Stimulated activated CD4-positive, alpha-beta T cell treated with anti-CD3 and anti-CD28 coated beads, Interleukin-2, amount 100 ng/mL, for 24 hours (primary cell): ENCODE data around the gene HAPLN3.
"Not testable (repeated sequence)": the region's sequence is repeated elsewhere in the genome, so short reads cannot be mapped to it uniquely, and the experiment has no call there.

Experiments used
- DNase-seq, 2 donors: peaks; one replicate each; pipeline ENCODE4 v3.0.0-alpha.2; 2020

The HAPLN3 gene, protein sequence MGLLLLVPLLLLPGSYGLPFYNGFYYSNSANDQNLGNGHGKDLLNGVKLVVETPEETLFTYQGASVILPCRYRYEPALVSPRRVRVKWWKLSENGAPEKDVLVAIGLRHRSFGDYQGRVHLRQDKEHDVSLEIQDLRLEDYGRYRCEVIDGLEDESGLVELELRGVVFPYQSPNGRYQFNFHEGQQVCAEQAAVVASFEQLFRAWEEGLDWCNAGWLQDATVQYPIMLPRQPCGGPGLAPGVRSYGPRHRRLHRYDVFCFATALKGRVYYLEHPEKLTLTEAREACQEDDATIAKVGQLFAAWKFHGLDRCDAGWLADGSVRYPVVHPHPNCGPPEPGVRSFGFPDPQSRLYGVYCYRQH

DNA sequence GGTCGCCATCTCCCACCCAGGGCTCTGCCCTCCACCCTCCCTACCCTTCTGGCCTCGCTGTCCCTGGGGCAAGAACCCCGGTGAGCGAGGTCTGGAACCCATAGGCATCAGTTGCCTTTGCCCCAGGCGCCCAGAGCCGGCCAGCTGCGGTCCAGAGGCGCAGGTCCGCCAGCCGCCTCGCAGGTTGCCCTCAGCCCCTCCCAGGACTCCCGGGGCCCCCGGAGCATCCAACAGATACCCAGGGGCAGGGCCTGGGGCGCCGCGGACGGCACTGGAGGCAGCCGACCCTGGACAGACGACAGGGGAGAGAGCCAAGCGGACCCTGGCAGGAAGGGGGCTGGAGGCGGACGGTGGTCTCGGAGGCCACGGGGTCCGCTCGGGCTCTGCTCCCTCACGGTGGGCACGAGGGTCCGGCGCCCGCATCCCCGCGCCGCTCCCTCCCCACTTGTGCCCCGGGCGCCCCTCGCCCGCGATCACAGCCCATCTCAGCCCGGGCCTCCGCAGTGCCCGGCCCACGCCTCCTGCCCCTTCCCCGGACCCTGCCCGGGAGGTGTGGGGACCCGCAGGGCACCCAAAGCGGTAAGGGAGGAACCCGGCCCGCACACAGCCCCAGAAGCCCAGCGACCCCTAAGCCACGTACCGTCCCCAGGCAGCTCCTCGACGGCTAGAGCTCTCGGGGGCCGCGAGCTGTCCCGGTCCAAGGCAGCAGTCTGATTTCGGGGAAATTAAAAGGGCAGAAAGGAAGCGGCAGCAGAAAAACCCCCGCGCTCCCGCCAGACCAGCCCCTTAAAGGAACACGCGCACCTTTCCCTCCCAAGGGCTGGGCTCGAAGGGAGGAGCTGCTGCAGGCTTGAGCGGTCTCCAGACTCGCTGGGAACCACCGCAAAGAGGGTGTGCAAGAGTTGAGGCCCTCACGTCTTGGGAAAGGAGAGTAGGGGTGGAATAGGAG, at the start of gene HAPLN3:
HAPLN3 (minus strand) TSS at position 726 of the 949 bp plus-strand sequence. CDS start 8,246 bp downstream, outside the sequence.
- DNase-seq = peak; percentile 66 to 76

DNA sequence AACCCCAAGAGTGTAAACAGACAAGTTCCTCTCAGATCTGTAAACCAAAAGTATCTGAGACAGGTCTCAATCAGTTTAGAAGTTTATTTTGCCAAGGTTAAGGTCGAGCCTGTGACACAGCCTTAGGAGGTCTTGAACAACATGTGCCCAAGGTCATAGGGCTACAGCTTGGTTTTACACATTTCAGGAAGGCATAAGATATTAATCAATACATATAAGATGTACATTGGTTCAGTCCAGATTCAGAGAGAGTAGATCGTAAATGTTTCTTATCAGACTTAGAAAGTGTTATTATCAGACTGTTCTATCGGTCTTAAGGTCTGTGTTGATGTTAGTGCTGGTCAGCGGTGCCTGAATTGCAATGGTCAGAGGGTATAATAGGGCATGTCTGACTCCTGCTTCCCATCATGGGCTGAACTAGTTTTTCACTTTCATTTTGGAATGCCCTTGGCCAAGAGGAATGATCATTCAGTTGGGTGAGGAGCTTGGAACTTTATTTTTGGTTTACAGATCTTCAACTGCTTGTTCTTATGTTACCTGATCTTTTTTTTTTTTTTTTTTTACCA, 44.8 kb upstream of the HAPLN3 start:
- no peak for DNase-seq

DNA sequence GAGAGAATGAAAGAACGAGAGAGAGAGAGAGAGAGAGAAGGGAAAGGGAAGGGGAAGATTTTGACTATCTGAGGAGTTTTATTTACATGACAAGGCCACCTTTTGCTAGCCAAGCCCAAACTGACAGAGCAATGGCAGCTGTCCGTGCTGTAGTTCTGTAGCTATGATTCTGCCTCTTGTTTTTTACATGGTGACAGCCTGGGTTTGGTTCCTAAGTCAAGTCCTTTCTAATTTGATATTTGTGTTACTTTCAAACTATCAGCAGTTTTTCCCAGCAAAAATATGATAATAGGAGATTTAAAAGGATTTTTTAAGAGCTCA, 44.1 kb upstream of the HAPLN3 start:
- no peak for DNase-seq

DNA sequence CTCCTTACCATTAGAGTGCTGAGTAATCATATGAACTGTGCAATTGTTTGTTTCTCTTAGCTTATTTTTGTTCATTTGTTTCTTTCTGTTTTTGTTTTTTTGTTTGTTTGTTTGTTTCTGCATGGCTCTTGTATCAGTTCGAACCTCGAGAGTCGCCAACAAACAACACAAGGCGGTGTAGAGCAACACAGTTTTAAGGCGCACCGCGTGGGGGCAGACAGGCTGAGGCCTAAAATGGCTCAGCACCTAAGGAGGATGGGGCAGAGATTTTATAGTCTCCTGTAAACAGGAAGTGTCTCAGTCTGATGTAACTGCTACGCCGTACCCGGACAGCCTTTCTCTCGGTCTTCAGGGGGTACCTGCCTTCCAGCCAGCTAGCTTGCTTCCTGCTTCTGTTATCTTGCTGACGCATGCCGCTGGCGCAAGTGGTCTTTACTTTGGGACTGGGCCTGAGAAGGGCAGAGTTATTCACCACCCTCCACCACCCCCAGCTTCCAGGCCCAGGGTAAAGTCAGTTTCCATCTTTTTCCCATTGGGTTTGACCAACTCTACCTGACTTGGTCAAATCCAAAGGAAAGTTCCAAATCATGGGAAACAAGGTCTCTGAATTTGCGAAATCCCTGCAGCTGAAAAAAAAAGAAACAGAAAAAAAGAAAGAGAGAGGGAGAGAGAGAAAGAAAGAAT, 43.6 kb upstream of the HAPLN3 start:
- no peak for DNase-seq

DNA sequence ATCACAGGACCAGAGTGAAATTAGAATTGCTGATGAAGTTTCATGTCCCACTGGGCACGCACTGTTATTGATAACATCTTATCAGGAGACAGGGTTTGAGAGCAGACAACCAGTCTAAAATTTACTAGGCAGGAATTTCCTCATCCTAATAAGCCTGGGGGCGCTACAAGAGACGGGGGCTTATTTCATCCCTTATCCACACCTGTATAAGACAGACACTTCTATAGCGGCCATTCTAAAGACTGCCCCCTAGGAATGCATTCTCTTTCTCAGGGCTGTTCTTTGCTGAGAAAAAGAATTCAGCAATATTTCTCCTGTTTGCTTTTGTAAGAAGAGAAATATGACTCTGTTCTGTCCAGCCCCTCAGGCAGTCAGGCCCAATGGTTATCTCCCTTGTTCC, 39.1 kb upstream of the HAPLN3 start:
- not testable (repeated sequence) for DNase-seq

DNA sequence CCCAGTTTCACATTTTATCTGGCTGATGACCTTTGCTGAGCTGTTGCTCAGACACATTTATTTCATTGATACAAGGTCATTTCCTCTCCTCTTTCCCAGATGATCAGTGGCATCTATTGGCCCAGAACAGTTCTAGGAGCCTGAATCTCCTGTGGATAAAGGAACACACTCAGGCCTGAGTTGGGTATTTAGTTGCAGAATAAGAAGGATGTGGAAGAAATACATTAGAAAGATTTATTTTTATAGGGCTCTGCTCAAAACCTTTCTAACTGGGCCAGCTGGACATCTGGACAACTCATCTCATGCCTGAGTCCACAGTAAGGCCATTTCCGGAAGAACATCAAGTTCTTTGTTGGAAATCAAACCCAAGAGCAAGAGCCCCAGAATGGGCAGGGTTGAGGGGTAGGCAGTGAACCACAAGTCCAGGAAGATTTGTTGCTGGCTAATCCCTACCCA, 37.6 kb upstream of the HAPLN3 start:
- no peak for DNase-seq

DNA sequence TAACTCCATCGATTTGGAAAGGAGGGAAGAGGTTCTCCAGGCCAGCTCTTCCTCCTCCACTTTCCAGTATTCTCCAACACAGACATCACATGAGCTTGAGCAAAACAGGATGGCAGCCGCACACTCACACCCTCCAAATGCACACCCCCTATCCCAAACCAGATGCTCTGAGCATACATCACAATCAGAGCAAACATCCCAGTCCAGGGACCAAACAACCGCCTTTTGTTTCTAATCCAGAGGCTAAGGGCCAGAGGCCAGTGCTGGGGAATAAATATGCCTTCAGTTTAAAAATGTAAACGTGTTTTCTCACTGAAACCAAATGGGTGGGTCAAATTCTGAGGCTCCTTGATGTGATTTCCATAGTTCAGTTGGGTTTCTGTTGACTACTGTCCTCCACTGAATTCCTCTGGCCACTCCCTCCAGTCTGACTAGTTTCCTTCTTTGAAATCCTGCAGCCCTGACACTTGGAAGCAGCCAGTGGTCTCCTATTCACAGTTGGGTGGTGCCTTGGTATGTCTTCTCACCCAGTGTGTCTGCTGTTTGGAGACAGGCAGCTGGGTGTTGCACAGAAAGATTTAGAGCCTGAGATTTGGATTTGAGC, 37.0 kb upstream of the HAPLN3 start:
- DNase-seq = no peak

DNA sequence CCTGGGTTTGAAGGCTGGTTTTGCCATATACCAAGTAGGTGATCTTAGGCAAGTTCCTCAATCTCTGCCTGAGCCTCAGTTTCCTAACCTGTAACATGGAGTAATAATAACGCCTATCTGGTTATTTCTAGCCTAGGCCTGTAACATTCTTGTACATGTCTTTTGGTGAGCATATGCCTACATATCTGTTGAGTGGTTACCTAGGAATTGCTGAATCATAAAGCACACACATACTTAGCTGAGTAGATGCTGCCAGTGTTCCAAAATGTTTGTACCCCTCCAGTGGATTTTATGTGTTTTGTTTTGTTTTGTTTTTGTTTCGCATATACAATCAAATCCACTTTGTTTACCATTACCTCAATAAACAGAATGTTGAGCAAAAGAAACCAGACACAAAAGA, 35.2 kb upstream of the HAPLN3 start:
- no peak for DNase-seq

DNA sequence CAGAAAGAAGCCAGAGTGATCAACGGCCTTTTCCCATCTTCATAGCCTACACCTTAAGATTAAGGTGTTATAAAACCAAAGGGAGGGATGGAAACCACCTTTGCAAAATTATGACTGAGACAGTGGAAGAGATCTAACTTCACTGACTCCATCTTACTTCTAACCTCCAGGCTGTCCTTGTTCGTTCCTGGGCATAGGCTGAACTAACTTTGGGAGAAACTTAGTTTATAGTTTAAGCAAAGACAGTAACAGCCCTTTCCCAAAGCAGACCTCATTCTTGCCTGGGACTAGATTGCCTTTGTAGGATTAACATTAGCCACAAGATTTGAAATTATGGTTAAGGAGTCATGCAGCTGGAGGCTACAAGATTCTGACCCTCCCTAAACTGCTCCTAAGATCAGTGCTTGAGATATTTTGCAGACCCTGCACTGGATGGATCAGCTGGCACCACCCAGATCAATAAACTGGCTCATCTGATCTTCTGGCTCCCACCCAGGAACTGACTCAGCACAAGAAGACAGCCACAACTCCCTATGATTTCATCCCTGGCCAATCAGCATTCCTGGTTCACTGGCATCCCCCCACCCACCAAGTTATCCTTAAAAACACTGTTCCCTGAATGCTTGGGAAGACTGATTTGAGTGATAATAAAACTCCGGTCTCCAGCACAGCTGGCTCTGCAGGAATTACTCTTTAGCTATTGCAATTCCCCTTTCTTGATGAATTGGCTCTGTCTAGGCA, 34.2 kb upstream of the HAPLN3 start:
- not testable (repeated sequence) for DNase-seq

DNA sequence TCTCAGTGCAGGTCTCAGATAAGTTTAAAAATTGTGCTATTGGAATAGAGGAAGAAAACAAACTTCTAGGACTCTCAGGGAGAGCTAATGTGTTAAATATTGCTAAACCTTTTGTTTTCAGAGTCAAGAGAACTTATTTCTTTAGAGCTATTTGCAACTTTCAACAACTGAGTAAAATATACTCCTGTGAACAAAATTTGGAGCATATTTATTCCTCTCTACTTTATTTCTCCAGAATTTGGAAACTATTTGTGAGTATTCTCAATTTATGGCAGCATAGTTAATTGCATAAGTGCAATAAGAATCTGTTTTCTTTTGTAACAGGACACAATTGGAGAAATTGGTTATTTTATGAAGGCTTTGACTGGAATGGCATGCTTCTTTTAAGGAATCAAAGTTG, 32.8 kb upstream of the HAPLN3 start:
- DNase-seq = not testable (repeated sequence)

DNA sequence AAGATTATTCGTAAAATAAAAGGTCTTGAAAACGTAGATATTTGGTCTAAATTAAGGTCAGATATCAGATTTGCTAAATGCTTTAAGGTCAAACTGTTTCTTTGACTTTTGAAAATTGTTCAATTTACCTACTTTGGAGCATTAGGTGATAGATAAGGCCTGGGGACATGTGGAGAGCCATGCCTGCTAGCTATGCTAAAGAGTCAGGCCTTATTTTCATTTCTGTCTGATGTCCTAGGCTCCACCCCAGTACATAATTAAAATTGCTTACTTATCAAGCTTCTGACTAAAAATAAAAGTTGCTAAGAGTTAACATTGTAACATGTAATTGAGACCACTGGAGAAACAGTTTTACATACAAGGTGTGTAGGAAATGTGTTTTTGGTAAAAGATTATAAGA, 30.3 kb upstream of the HAPLN3 start:
- not testable (repeated sequence) for DNase-seq

DNA sequence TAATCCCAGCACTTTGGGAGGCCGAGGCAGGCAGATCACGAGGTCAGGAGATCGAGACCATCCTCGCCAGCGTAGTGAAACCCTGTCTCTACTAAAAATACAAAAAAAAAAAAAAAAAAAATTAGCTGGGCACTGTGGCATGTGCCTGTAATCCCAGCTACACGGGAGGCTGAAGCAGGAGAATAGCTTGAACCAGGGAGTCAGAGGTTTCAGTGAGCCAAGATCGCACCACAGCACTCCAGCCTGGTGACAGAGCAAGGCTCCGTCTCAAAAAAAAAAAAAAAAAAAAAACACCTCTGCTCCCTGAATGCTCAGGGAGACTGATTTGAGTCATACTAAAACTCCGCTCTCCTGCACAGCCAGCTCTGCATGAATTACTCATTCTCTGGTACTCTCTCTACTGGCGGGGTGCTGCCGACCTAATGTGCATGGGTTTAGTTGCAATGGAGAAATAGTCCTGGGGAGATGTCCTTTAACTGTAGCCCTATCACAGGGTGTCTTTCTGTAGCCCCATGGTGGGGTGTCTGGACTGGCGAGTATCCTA, 25.6 kb upstream of the HAPLN3 start:
- DNase-seq = peak in 1 of 2 donors; percentile 47

DNA sequence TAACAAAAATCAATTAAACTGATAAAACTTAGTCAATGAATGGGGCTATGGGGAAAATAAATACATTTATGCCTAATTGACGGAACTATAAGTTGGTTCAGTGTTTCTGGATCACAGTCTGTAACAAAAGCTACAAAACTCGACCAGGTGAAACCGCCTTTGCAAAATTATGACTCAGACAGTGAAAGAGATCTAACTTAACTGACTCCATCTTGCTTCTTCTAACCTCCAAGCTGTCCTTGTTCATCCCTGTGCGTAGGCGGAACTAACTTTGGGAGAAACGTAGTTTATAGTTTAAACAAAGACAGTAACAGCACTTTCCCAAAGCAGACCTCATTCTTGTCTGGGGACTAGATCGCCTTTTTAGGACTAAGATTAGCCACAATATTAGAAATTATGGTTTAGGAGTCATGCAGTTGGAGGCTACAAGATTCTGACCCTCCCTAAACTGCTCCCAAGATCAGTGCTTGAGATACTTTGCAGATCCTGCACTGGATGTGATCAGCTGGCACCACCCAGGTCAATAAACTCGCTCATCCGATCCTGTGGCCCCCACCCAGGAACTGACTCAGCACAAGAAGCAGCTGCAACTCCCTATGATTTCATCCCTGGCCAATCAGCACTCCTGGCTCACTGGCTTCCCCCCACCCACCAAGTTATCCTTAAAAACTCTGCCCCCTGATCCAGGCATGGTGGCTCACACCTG, 25.0 kb upstream of the HAPLN3 start:
- no peak for DNase-seq

DNA sequence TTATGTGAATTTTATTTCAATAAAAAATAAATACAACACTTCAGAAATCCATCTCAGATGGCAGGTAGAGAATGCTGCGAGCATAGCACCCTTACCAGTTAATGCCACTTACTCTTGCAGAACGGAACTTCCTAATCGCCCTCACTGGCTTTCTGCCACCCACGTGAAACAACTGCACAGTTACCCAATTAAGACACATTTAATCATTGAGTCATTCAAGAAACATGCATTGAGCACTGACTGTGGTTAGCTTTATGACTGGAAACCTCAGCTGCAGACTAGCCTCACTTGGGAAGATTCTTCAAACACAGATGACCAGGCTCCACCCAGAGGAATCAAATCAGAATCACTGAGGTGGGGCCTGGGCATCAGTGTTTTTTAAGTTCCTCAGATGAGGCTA, 23.4 kb upstream of the HAPLN3 start:
- DNase-seq = peak; percentile 44 to 49

DNA sequence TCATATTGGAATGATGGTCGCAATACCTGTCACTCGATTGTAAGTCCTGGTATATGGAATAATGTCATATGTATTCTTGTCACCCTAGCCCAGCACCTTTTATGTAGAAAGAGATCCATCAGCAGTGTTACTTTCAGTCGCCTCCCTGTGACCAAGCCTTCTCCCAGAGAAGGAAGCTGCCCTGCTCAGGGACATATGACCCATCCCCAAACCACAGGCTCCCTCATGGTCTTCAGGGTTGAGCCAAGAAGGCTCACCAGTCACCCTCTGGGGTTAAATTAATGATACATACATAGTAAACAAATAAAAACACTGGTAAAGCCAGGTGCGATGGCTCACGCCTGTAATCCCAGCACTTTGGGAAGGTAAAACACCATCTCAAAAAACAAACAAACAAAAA, 22.4 kb upstream of the HAPLN3 start:
- no peak for DNase-seq

DNA sequence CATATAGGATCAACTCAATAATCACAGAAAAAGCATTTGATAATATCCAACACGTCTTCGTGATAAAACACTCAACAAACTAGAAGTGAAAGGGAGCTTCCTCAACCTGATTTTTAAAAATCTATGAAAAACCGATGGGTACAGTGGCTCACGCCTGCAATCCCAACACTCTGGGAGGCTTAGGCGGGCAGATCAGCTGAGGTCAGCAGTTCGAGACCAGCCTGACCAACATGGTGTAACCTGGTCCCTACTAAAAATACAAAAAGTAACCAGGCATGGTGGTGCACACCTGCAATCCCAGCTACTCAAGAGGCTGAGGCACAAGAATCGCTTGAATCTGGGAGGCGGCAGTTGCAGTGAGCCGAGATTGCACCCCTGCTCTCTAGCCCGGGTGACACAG, 20.0 kb upstream of the HAPLN3 start:
- DNase-seq = no peak

DNA sequence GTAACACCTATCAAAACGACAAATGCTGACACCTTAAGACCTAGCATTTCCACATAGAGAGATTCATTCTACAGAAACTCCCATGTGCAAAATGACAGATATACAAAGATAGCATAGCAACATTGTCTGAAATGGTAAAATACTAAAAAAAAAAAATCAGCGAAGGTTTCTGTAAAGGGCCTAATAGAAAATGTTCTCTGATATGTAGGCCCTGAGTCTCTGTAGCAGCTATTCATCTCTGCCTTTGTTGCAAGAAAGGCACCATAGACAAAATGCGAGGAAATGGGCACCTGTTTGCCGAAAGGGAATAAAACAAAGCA, 18.5 kb upstream of the HAPLN3 start:
- no peak for DNase-seq

DNA sequence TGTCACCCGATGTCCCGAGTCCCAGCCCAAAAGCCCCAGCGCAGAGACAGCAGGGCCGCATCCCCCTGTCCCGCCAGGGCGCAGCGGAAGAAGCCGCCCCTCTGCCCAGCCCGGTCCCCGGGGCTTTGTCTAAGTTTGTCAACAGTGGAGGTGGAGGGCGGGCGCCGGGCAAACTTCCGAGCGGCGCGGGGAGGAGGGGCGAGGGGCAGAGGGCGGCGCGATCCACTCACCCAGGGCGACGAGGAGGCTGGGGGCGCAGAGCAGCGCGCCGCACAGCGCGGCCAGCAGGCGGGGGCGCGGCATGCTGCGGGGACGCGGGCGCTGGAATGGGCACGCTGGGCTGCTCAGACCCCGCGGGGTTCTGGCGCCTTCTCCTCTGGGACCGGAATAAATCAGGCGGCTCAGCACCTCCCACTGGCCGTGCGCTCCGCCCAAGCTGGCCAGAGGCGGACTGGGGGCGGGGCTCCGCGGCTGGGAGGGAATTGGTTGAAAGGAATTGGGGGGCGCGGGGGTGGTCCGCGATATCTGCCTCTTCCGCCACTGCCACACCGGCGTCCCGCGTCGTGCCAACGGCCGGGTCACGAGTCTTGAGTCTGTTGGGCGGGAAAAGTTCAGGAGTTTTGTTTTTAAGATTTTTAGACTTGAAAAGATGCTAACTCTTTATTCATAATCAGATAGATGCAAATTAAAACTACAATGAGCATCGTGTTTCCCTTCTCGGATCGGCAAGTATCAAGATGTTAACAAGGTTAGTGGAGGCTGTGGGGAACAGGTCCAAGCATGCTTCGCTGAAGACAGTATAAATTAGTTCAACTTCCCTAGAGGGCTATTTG, 17.9 kb upstream of the HAPLN3 start, which contains the start of gene MFGE8:
MFGE8 (minus strand) TSS at position 363 of the 833 bp plus-strand sequence; CDS start at position 303, 60 bp downstream.
- peak; percentile 72 to 79 for DNase-seq

DNA sequence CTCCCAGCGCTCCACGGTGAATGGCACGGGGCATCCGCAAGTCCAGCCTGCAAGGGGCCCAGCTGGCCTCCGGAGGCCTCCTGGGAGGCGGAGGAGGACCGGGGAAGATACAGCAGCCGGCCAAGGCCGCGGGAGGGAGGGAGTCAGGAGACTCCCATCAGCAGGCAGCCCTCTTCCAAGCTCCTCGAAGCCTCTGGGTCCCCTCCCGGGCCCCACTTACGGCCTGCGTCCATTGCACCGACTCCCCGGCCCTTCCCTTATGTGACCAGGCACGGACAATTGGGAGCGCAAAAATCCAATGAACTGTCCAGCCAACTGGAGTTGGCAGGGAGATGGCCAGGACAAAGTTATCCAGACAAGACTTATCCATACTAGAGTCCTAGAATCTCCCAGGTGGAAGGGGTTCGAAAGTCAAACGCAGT, 17.2 kb upstream of the HAPLN3 start:
- no peak for DNase-seq

DNA sequence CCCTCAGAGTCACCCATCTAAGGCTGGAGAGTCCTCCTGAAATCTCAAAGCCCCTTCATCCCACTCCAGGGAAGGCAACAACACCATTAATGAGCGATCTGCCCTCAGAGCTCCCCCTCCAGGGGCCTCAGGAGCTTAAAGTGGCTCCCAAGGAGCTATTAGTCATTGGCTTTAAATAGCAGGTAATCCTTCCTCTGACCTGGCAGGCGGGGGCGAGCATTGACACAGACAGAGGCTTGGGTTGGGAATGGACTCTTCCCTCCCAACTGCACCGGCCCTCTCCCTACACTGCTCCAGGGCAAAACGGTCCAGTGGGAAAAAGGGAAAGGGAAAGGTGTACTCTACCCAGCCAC, 16.4 kb upstream of the HAPLN3 start:
- no peak for DNase-seq
